HepG2 (cell line): ENCODE results near the gene CHD2. TPM values are rescaled to one million over a fixed set of nuclear protein-coding genes. Genes with fewer than 3 reads are reported as not detected.

Experiments used
- CENPT ChIP-seq: sonication (generic); formaldehyde crosslinking; IDR thresholded peaks from 2 replicates; pipeline ENCODE4 v1.8.0; 2022; ENCODE audit warnings: low read depth, mild to moderate bottlenecking, moderate library complexity, missing genetic modification reagents
- ETV6 ChIP-seq: sonication (generic); formaldehyde crosslinking; conservative IDR thresholded peaks from 2 replicates; pipeline ENCODE4 v1.4.0; 2020; ENCODE audit warnings: missing genetic modification reagents
- HOXD1 ChIP-seq: sonication (generic); formaldehyde crosslinking; IDR thresholded peaks from 2 replicates; pipeline ENCODE4 v1.5.0; 2020; ENCODE audit warnings: missing genetic modification reagents
- MAFK ChIP-seq, 2 experiments: IDR thresholded peaks in 1 of 2; conservative IDR thresholded peaks in 1 of 2; 2 replicates each; pipeline ENCODE4 v1.6.1; 2011; ENCODE audit warnings: improper control_type of control experiment in 2 of 2, low read length in 2 of 2
- ZNF501 ChIP-seq: sonication (generic); formaldehyde crosslinking; IDR thresholded peaks from 2 replicates; pipeline ENCODE4 v1.5.1; 2020; ENCODE audit warnings: mild to moderate bottlenecking, moderate library complexity, missing genetic modification reagents
- ZNF549 ChIP-seq: sonication (generic); formaldehyde crosslinking; IDR thresholded peaks from 2 replicates; pipeline ENCODE4 v1.5.0; 2020; ENCODE audit warnings: missing genetic modification reagents
- polyA plus RNA-seq, 8 experiments: library from polyadenylated mRNA; depleted of rRNA in 3 of 8; stranded (reverse) in 7 of 8; unstranded in 1 of 8; fragments of >200 nt; fragmentation: Illumina TruSeq in 4 of 8; extraction: Trizol in 4 of 8; gene quantifications; 2 replicates each; pipeline versions ENCODE4 v1.2.1 to v1.2.3, GENCODE V29; 2011 to 2016; ENCODE audit warnings: low read depth in 4 of 8, missing spikeins in 1 of 8, mixed read lengths in 1 of 8; ENCODE audit not compliant: insufficient read depth in 1 of 8
- total RNA-seq, 5 experiments: library from RNA; depleted of rRNA; stranded (reverse); fragments of >200 nt; fragmentation: Illumina TruSeq; extraction: Trizol; gene quantifications; 2 replicates each; pipeline ENCODE4 v1.2.3, GENCODE V29; 2016; ENCODE audit warnings: low read depth in 1 of 5
- TF ChIP-seq, protein P1 (sequence below): sonication (generic); formaldehyde crosslinking; IDR thresholded peaks from 2 replicates; pipeline ENCODE4 v1.5.0; 2020; ENCODE audit warnings: mild to moderate bottlenecking, missing genetic modification reagents, borderline replicate concordance
- TF ChIP-seq, protein P2 (sequence below): IDR thresholded peaks from 2 replicates; pipeline ENCODE4 v1.6.1; 2016; ENCODE audit warnings: control low read depth
- TF ChIP-seq, protein P3 (sequence below): sonication (generic); formaldehyde crosslinking; IDR thresholded peaks from 2 replicates; pipeline ENCODE4 v1.4.0; 2020; ENCODE audit warnings: mild to moderate bottlenecking, missing genetic modification reagents

Gene CHD2
- total and polyA plus RNA-seq, 2 of the 13 experiments (the other 11 are each of a cell fraction or from before 2014, with no cell fraction given), result 54.0 to 54.1 TPM

DNA sequence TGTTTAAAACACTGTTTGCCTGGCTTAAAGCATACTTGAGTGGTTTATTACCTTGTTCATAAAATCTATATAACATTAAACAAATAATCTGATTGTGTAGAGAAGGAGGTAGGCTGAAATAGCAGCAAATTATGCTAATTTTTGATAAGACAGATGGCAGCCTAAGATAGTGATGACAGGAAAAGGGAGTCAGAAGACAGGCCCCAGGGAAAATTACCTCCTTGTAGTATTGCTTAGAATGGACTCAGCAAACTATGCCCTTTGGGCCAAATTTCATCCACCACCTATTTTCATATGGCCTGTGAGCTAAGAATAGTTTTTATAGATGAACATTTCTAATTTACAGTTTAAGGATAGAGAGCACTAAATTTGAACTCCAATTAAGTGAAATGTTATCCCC lies 37.8 kb downstream of the CHD2 start (continued):
- no peak for TF ChIP-seq ETV6 (CRISPR knock-in tag)
- TF ChIP-seq, protein P1, sequence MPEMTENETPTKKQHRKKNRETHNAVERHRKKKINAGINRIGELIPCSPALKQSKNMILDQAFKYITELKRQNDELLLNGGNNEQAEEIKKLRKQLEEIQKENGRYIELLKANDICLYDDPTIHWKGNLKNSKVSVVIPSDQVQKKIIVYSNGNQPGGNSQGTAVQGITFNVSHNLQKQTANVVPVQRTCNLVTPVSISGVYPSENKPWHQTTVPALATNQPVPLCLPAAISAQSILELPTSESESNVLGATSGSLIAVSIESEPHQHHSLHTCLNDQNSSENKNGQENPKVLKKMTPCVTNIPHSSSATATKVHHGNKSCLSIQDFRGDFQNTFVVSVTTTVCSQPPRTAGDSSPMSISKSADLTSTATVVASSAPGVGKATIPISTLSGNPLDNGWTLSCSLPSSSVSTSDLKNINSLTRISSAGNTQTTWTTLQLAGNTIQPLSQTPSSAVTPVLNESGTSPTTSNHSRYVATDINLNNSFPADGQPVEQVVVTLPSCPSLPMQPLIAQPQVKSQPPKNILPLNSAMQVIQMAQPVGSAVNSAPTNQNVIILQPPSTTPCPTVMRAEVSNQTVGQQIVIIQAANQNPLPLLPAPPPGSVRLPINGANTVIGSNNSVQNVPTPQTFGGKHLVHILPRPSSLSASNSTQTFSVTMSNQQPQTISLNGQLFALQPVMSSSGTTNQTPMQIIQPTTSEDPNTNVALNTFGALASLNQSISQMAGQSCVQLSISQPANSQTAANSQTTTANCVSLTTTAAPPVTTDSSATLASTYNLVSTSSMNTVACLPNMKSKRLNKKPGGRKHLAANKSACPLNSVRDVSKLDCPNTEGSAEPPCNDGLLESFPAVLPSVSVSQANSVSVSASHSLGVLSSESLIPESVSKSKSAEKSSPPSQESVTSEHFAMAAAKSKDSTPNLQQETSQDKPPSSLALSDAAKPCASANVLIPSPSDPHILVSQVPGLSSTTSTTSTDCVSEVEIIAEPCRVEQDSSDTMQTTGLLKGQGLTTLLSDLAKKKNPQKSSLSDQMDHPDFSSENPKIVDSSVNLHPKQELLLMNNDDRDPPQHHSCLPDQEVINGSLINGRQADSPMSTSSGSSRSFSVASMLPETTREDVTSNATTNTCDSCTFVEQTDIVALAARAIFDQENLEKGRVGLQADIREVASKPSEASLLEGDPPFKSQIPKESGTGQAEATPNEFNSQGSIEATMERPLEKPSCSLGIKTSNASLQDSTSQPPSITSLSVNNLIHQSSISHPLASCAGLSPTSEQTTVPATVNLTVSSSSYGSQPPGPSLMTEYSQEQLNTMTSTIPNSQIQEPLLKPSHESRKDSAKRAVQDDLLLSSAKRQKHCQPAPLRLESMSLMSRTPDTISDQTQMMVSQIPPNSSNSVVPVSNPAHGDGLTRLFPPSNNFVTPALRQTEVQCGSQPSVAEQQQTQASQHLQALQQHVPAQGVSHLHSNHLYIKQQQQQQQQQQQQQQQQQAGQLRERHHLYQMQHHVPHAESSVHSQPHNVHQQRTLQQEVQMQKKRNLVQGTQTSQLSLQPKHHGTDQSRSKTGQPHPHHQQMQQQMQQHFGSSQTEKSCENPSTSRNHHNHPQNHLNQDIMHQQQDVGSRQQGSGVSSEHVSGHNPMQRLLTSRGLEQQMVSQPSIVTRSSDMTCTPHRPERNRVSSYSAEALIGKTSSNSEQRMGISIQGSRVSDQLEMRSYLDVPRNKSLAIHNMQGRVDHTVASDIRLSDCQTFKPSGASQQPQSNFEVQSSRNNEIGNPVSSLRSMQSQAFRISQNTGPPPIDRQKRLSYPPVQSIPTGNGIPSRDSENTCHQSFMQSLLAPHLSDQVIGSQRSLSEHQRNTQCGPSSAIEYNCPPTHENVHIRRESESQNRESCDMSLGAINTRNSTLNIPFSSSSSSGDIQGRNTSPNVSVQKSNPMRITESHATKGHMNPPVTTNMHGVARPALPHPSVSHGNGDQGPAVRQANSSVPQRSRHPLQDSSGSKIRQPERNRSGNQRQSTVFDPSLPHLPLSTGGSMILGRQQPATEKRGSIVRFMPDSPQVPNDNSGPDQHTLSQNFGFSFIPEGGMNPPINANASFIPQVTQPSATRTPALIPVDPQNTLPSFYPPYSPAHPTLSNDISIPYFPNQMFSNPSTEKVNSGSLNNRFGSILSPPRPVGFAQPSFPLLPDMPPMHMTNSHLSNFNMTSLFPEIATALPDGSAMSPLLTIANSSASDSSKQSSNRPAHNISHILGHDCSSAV (CRISPR knock-in tag), result no peak
- TF ChIP-seq, protein P2, sequence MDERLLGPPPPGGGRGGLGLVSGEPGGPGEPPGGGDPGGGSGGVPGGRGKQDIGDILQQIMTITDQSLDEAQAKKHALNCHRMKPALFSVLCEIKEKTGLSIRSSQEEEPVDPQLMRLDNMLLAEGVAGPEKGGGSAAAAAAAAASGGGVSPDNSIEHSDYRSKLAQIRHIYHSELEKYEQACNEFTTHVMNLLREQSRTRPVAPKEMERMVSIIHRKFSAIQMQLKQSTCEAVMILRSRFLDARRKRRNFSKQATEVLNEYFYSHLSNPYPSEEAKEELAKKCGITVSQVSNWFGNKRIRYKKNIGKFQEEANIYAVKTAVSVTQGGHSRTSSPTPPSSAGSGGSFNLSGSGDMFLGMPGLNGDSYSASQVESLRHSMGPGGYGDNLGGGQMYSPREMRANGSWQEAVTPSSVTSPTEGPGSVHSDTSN (CRISPR knock-in tag), result no peak
- no peak for TF ChIP-seq HOXD1 (CRISPR knock-in tag)
- no peak for TF ChIP-seq ZNF549
- no peak for TF ChIP-seq ZNF501 (CRISPR knock-in tag)
- TF ChIP-seq, protein P3, sequence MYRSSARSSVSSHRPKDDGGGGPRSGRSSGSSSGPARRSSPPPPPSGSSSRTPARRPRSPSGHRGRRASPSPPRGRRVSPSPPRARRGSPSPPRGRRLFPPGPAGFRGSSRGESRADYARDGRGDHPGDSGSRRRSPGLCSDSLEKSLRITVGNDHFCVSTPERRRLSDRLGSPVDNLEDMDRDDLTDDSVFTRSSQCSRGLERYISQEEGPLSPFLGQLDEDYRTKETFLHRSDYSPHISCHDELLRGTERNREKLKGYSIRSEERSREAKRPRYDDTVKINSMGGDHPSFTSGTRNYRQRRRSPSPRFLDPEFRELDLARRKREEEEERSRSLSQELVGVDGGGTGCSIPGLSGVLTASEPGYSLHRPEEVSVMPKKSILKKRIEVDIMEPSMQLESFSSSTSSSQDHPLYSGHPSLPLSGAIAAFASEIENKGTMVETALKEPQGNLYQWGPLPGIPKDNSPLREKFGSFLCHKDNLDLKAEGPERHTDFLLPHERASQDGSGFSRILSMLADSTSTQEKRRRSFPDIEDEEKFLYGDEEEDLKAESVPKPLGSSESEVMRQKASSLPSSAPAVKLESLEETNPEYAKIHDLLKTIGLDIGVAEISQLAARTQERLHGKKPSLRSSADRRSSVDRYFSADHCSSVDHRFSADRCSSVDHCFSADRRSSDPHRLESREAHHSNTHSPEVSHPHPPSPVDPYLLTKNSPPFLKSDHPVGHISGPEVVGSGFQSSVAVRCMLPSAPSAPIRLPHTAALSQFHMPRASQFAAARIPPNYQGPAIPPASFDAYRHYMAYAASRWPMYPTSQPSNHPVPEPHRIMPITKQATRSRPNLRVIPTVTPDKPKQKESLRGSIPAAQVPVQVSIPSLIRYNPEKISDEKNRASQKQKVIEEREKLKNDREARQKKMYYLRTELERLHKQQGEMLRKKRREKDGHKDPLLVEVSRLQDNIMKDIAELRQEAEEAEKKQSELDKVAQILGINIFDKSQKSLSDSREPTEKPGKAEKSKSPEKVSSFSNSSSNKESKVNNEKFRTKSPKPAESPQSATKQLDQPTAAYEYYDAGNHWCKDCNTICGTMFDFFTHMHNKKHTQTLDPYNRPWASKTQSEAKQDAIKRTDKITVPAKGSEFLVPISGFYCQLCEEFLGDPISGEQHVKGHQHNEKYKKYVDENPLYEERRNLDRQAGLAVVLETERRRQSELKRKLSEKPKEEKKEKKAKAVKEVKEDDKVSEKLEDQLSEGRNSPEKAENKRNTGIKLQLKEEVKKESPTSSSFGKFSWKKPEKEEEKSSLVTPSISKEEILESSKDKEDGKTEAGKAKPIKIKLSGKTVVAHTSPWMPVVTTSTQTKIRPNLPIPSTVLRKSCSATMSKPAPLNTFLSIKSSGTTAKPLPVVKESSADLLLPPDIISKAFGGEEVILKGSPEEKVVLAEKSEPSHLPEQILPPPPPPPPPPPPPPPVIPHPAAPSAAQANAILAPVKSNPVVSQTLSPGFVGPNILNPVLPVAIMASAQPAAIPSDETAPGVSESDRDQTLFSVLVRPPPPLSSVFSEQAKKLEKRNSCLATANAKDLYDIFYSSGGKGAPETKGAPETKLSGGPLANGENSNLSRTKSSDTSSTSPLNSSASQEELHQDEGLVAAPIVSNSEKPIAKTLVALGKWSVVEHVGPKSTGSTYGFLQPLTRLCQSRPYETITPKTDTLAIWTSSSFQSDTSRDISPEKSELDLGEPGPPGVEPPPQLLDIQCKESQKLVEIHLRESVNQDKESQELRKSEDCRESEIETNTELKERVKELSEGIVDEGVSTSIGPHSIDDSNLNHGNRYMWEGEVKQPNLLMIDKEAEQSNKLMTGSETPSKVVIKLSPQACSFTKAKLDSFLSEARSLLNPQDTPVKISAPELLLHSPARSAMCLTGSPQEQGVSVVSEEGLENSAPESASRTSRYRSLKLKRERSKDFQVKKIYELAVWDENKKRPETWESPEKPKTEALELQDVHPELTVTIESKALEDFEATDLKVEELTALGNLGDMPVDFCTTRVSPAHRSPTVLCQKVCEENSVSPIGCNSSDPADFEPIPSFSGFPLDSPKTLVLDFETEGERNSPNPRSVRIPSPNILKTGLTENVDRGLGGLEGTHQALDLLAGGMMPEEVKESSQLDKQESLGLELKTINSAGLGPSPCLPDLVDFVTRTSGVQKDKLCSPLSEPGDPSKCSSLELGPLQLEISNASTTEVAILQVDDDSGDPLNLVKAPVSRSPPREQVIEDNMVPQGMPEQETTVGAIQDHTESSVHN, result no peak
- TF ChIP-seq CENPT (CRISPR knock-in tag), result no peak
- no peak for TF ChIP-seq MAFK (conservative IDR thresholded peaks at IDR 0.05 in 1 of 2, IDR thresholded peaks at IDR 0.05 in 1 of 2; ENCODE audit: low read length in 2 of 2)
